HG03442 (cell line): ENCODE results near the gene CCR3.

ENCODE experiments used
- ATAC-seq: cut with Tn5 transposase; IDR thresholded peaks from one replicate; pipeline ENCODE4 v1.9.1; 2021; ENCODE audit warnings: mild to moderate bottlenecking, moderate library complexity; ENCODE audit not compliant: unreplicated experiment

Gene CCR3

GRCh38 chr3:46293991-46294833, 52.0 kb downstream of the CCR3 start:
- no peak for ATAC-seq

- ATAC-seq: no peak
These were observed 54.6 kb downstream of the CCR3 start for GRCh38 chr3:46296826-46297225.

GRCh38 chr3:46297658-46298423, 55.6 kb downstream of the CCR3 start:
- no peak for ATAC-seq

GRCh38 chr3:46298871-46299607, 56.8 kb downstream of the CCR3 start:
- no peak for ATAC-seq

GRCh38 chr3:46299608-46300460, 57.6 kb downstream of the CCR3 start:
- no peak for ATAC-seq

- no peak for ATAC-seq
These were observed 58.2 kb downstream of the CCR3 start for GRCh38 chr3:46300461-46300789.

GRCh38 chr3:46301122-46301835, 59.0 kb downstream of the CCR3 start:
- ATAC-seq: no peak

- no peak for ATAC-seq
These were observed 61.0 kb downstream of the CCR3 start for GRCh38 chr3:46303240-46303639.

- ATAC-seq: no peak
These were observed 62.5 kb downstream of the CCR3 start for GRCh38 chr3:46304739-46305138.

GRCh38 chr3:46312991-46313390, 70.7 kb downstream of the CCR3 start:
- no peak for ATAC-seq

- ATAC-seq: no peak
These were observed 72.3 kb downstream of the CCR3 start for GRCh38 chr3:46314517-46314916.

- ATAC-seq: no peak
These were observed 73.9 kb downstream of the CCR3 start for GRCh38 chr3:46316206-46316605.
